GM03348 (cell line): ENCODE data around the gene ANTXR1.

ENCODE experiments used
- DNase-seq: peaks from one replicate; pipeline ENCODE4 v3.0.0; 2012; ENCODE audit warnings: low spot score

The ANTXR1 gene

DNA sequence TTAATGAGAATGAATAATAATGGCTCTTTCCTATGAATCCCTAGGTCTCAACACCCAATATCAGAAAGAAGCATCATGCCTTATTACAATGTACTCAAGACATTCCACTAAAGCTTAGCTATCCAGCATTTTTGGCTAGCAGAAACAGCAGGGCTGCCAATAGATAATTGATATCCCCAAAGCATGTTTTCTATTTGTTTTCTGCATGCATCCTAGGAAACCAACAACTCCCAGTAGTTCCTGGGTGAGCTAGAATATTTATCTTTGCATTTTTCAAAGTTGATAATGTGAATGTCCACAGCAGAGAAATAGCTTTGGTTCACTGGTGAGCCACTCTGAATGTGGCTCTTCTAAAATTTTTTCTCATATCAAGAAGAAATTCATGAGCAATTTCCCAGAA, 5.8 kb upstream of the ANTXR1 start:
- DNase-seq = no peak

DNA sequence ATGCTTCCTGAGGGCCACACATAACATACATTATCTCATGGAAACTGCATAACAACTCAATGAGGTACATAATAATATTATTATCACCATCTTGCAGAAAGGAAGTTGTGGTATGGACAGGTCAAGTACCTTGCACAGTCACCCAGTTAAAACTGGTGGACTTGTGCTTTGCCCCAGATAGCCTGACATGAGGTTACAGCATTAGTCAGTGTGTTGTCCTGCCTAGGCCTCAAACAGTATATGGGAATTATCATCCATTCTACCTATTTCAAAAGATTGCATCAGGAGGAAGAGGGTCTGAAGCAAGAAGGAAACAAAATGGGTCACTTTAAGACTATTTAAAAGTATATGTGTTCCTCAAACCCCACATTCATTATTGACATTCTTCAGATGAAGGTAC, 5.4 kb upstream of the ANTXR1 start:
- no peak for DNase-seq

- DNase-seq = no peak
These were observed 2.4 kb upstream of the ANTXR1 start for GRCh38 chr2:69010437-69011194.

- DNase-seq = no peak
These were observed 1.3 kb upstream of the ANTXR1 start for GRCh38 chr2:69011611-69012157.

GRCh38 chr2:69012310-69013141, 453 bp upstream of the ANTXR1 start:
- peak; percentile 90 for DNase-seq

- peak; percentile 56 for DNase-seq
These were observed 1.2 kb downstream of the ANTXR1 start for GRCh38 chr2:69013840-69014821.

DNA sequence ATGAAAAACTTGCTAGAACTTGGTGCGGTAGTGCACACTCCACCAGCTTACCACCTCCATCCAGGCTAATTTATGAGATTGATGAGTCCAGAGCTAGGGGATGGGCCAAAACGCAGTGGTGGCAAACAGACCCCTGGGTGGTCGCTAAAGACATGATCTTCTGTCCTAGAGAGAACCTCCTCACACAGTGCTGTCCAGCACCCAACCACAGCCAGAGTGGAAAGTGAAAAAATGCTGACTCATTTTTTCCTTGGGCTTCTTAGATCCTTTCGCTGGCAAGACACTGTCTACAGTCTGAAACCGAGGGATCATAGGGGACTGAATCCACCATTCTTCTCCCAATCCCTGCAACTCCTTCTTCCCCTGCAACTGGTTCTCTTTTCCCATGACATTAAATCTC, 4.1 kb downstream of the ANTXR1 start:
- DNase-seq = peak; percentile 70

GRCh38 chr2:69017835-69018234, 4.9 kb downstream of the ANTXR1 start:
- no peak for DNase-seq

DNA sequence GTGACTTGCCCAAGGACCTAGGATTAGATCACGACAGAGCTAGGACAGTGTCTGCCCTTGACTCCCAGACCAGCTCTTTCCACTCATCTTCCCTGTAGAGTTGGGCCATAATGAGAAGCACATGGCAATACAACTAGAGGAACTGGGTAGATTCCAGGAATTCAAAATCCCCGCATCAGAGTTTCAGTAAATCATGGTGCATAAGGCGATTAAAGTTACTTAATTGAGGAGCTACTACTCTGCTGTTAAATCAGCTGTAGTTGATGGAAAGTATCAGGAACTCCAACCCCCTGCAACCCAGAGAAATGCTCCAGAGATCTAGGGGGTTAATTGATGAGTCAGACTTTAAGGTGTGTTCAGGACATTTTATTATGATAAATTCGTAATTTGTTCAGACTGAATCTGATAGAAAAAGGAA, 5.7 kb downstream of the ANTXR1 start:
- DNase-seq = peak; percentile 29

DNA sequence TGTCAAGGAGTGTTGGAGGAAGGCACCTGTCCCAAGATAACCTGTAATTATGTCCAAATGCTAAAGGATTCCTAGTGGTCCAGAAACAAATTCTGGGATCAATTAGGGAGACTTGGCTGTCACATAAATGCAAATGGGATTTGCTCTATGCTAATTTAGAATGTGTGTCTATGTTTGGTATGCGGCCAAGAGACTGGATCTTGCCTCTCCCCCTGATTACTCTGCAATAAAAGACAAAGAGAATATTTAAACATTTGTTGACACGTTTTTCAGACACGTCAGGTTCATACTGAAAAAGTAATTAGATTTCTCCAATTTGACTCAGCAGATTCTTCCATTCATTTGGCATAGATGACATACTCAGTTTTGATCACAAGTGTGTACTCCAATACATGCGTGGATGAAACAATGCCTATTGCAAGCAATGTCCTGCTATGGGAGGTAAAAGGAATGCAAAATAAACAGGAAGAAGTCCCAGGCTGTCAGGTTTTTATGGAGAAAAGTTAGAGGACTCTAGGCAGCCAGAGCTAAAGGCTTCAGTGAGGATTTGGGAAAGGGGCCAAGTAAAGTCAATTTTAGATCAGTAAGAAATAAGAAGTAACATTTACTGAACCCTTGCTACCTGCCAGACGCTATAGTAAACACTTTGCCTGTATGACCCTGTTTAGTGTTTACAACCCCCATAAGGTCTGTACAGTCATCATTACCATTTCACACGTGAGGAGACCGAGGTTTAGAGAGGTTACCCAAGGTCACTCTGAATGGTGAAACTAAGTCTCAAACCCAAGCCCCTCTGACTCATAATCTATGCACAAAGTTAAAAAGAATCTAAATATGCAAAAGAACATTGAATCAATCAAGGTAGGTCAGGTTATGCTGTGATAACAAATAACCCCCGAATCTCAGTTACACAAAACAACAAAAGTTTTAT, 7.8 kb downstream of the ANTXR1 start:
- no peak for DNase-seq

DNA sequence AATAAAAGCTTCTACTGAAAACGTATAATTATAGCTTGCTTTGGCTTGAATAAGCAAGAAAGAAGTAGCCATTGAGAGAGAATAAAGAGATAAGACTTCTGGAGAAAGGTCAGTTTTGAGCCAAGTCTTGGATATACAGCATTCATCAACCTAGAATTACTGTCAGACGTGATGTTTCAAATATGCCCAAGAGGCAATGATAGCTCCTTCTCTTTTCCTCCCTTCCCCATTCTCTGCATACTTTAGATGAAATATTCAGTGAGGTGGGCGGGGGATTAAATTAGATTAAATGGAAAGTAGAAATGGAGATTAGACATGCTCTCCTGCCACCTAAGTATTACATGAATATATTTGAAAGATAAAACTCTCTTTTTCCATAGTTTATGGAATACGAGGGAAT, 8.7 kb downstream of the ANTXR1 start:
- no peak for DNase-seq

- DNase-seq = no peak
These were observed 9.6 kb downstream of the ANTXR1 start for GRCh38 chr2:69022548-69022947.

DNA sequence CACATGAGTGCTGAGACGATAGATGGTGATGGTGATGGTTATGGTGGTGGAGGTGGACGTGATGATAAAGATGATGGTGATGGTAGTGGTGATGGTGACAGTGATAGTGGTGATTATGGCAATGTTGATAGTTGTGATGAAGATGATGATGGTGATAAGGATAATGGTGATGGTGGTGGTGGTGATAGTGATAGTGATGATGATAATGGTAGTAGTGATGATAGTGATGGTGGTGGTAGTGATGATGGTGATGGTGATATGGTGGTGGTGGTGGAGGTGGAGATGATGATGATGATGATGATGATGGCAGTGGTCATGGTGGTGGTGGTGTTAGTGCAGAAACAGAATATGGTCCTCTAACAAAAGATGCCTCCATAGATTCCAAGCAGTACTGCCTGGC, 10.3 kb downstream of the ANTXR1 start:
- no peak for DNase-seq

DNA sequence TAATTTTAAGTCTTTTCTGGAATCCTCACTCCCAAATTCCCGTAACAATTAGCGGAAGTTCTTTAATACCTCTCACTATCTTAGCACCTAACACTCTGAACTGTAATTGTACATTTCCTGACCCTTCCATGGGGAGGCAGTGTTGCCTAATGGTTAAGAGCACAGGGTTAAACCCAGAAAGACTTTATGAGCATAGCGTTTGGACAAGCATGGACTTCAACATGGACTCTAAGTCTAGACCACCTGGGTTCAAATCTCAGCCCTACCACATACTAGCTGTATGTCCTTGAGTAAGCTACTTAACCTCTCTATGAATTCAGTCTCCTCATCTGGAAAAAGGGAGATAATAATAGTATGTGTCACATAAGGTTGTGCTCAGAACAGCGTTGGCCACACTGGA, 13.0 kb downstream of the ANTXR1 start:
- DNase-seq = no peak

- DNase-seq = no peak
These were observed 13.9 kb downstream of the ANTXR1 start for GRCh38 chr2:69026691-69027459.

GRCh38 chr2:69030800-69031428, 17.9 kb downstream of the ANTXR1 start:
- no peak for DNase-seq

- DNase-seq = no peak
These were observed 18.5 kb downstream of the ANTXR1 start for GRCh38 chr2:69031466-69031865.

GRCh38 chr2:69032336-69032735, 19.4 kb downstream of the ANTXR1 start:
- DNase-seq = no peak

- peak; percentile 48 for DNase-seq
These were observed 20.6 kb downstream of the ANTXR1 start for GRCh38 chr2:69033461-69034095.
